ENCODE measurements around the gene DOCK8.

DOCK8 gene

GRCh38 chr9:495739-496138, 281.1 kb downstream of the DOCK8 start:
- DNase-seq (ENCODE audit: low spot score) = no peak

- DNase-seq (ENCODE audit: low spot score) = peak; percentile 2
Observed at GRCh38 chr9:503326-503725, 288.7 kb downstream of the DOCK8 start.

GRCh38 chr9:503881-504852, 289.5 kb downstream of the DOCK8 start, which contains the start of gene KANK1:
KANK1 (plus strand) TSS chr9:504695.
- peak; percentile 56 for DNase-seq (ENCODE audit: low spot score)

GRCh38 chr9:504921-505740, 290.5 kb downstream of the DOCK8 start:
- peak; percentile 12 for DNase-seq (ENCODE audit: low spot score)

GRCh38 chr9:505741-506059, 291.0 kb downstream of the DOCK8 start:
- DNase-seq (ENCODE audit: low spot score) = no peak

- DNase-seq (ENCODE audit: low spot score) = no peak
Observed at GRCh38 chr9:506281-506680, 291.6 kb downstream of the DOCK8 start.

DNA sequence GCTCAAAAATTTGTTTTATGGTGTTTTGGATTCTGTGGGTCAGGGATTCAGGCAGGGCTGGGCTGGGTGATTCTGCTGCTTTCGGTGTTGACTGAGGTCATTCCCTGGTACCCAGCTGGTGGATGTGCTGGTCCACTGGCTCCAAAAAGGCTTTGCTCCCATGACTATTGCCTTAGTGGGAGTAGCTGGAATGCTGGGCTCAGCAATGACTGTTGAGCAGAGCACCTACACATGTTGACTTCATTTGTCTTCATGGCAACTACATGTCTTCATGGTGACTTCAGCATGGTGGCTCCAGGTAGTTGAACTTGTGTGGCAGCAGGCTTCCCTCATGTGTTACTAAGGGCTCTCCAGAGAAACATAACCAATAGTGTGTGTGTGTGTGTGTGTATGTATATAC, 297.2 kb downstream of the DOCK8 start:
- DNase-seq (ENCODE audit: low spot score) = no peak

DNA sequence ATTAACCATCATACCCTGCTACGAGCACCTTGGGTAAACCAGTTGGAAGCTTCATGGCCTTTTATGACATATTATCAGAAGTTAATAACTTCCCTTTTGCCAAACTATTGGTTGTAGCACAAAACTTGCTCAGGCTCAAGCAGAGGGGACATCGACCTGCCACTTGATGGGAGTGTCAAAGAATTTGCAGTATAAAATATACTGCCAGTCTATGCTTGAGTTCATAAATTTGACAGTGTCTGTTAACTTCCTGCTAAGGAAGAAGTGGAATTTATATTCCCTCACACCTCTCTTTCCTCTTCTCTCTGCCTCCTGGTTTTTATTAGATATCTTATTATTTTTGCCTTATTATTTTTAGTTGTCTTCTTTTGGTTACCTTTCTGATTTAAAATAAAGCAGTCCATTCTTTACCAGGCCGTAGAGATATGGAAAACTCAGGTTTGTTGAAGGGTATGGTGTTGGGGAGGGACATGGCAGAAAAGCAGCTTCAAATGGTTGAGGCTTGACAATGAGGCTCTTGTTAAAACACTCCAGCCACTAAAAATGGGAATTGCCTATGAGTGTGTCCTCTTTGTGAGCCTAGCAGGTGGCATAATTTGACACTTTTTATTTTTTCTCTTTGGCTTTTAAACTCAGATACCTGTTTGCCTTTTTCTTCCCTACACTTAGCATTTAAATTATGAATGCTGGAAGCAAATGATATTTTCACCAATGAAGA, 298.0 kb downstream of the DOCK8 start:
- no peak for DNase-seq (ENCODE audit: low spot score)

All from cerebellar cortex (tissue), 1 donor.